GM19023 (cell line): ENCODE results near the gene CASZ1.

Source experiments
- ATAC-seq: cut with Tn5 transposase; IDR thresholded peaks from one replicate; pipeline ENCODE4 v1.9.1; 2021; ENCODE audit warnings: mild to moderate bottlenecking, moderate library complexity; ENCODE audit not compliant: unreplicated experiment

CASZ1 gene

DNA sequence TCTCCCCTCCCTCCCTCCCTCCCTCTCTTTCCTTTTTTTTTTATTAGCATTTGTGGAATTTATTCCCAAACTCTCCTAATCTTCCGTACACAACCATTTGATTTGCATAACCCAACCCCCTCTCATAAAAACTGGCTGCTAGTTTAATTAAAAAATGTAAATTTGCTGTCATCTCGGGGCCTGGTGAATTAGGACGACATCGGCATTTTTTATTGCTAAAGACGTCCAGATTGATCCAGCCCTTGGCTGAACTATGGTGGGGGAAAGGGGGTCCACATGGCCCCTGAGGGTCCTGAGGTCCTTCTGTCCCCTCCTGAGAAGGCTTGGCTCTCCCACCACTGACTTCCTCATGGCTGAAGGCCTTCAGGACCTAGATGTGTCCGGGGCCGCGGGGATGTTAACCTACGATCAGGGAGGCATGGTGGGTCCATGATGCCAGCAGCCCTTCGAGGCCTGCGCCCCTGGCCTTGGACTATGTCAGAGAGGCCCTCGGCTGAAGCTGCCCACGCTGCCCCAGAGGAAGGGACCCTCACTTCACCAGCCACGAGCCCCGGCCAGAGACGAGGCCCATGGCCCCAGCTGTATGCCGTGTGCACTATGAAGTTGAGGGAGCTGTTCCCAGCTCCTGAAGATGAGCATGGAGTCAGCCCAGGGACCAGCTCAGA, 105.2 kb downstream of the CASZ1 start:
- no peak for ATAC-seq

DNA sequence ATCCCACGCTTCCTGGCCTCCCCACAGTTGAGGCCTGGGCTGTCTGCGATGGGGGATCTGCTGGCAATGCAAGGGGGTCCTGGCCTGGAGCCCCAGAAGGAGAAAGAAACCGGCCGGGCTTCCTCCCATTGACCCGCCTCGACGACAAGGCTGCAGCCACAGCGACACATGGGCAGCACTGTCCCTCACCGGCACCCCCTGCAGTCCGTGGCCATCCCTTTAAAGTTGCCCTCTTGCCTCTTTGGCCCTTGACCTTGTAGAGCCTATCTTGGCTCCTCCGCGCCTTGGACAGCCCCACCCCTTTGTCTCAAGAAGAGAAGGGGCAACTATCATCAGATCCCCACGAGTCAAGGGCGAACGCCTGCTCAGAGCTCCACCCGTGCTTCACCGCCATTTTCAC, 106.0 kb downstream of the CASZ1 start:
- ATAC-seq = no peak

DNA sequence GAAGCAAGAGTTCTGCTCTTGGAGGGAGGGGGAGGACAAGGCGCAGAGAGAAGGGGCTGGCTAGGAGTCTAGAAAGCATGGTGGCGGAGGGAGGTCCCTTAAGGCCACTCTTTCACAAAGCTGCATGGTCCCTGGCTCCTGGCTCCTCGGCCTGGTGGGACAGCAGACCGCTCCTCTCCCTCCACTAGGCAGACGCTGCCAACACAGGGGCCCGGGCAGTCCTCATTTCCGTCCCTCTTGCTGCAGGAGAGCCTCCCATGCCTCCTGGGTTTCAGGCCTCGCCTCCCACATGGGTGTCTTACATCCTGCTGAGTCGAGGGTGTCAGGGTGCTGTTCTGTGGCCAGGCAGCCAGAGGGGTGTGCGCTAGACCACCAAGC, 108.0 kb downstream of the CASZ1 start:
- no peak for ATAC-seq

DNA sequence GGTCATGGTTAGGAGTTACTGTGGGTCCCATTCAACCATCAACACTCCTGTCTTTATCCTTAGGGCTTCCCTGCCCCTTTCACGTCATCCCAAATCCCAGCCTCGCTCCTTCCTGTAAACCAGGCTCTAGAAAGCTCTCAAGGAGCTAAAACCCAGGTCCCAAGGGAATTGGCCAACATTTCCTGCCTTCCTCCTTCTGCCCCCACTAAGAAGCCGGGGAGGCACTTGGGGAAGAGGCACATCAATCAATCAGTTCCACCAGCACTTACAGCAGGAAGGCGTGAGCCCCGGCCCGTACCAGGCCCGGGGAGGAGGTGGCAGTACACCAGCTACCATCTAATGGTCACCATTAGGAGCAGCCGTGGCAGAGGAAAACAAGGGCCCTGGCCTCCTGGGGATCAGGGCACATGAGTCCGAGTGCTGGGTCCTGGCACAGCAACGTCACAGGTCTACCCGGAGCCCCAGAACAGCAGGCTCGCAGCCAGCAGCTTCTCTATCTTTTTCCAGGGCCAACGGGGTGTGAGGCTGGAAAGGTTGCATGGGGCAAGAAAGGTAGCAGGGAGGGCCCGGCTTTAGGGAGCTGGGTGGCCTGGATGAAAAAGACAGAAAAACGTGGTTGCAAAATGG, 108.6 kb downstream of the CASZ1 start:
- no peak for ATAC-seq

- ATAC-seq = no peak
Observed at GRCh38 chr1:10687251-10687651, 109.2 kb downstream of the CASZ1 start.

- ATAC-seq = no peak
Observed at GRCh38 chr1:10686404-10687040, 109.9 kb downstream of the CASZ1 start.

- ATAC-seq = no peak
Observed at GRCh38 chr1:10685808-10686403, 110.5 kb downstream of the CASZ1 start.

DNA sequence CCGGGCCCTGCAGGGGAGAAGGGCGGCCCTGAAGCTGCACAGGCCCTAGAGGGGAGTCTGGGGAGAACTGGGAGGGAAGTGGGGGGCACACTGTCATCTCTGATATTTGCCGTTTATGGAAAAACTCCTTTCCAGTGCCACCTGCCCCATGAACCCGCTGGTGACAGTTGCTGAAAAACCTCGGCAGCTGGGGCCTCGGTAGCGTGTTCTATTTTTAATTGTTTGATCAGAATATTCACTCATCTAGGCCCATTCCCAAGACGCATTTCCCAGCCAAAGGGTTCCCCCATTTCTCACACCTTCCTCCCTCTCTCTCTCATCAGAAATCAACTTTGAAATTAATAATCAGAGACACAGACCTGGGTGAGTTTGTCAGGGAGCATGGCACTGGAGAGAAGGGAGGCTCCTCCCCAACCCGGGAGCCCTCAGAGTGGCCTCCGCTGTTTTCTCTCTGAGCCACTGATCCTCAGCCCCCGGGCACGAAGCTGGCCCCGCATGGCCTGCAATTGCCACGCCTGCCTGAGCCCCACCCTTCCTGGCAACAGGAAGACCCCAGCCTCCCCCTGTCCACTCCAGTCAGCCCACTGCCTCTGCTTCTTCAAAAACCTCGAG, 111.1 kb downstream of the CASZ1 start:
- no peak for ATAC-seq

- no peak for ATAC-seq
Observed at GRCh38 chr1:10684221-10684620, 112.2 kb downstream of the CASZ1 start.

- no peak for ATAC-seq
Observed at GRCh38 chr1:10682449-10683309, 113.8 kb downstream of the CASZ1 start.

DNA sequence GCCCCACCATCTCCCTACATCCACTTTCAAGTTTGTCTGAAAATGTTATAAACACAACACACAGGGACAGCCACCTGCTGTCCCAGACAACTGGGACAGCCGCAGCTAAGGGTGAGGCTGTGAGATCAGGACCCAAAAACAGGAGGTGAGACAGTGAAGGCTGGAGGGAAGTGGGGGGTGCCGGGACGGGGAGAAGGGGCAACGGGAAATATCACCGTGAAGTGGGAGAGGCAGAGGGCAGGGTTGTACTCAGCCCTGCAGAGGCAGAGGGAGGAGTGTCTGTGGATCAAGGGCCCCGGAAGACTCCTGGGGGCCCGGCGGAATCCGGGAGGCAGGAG, 114.4 kb downstream of the CASZ1 start:
- ATAC-seq = no peak

DNA sequence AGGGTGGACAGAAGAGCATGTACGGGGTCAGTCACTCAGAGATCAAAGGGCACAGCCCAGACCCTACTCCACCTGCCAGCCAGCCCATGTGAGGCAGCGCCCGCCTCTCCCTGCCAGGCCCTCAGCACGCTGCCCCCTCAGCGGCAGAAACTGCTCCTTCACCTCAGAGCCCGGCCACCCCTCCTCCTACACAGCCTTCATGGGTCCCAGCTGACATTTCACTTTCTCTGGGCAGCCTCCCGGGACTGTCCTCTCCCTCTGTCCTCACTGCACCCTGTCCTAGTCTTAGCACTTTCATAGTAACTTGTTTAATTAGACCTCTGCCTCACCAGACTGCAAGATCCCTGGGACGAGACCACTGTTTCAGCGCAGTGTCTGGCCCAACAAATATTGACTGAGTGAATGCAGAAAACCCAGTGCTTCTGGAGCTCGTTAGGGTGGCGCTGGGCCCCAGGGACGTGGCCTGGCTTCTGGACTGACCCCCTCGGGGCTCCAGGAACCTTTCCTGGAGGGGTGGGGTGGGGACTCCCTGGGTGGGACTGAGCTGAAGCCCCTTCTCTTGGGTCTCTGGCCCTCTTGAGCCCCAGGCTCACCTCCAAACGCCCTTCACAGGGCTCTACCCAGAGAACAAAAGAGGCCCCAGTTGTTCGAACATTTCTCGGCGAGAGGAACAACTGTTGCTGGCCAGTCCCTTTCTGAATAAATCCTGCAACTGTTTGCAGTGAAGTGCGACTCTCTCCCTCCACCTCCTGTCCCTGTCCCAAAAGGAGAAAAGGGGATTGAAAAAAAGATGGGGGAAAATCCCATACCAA, 114.9 kb downstream of the CASZ1 start:
- no peak for ATAC-seq

GRCh38 chr1:10680487-10680886, 116.0 kb downstream of the CASZ1 start:
- no peak for ATAC-seq

DNA sequence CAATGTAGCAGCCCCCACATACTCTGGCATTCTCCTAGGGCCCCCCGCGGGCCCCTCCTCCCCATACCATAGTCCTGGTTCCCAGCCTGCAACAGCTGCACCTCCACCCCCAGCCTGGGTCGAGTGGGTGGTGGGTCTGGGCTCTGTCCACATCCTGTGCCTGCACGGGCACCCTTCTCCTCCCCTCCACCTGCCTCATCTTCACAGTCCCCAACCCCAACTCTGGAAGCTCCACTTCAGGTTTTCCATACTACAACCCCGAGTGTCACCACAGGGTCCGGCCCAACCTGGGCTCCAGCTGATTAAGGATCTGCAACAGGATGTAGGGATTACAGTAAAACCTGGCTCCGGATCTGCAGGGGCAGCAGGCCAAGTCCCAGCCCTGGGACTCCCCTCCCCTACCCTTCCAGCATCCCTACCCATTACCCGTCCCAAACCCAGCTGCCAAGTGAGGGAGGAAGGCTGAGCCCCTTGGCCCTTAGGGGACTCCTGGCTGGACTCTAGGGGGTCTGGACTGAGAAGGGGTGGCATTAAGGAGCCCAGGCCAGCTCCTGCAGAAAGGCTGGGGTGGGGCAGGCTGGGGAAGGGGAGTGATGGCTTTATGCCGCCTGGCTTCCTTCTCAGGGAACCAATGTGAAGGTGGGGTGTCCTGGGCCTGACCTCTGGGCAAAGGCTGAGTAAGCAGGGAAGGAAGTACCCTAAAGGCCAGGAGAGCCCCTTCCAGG, 116.8 kb downstream of the CASZ1 start:
- ATAC-seq = no peak

DNA sequence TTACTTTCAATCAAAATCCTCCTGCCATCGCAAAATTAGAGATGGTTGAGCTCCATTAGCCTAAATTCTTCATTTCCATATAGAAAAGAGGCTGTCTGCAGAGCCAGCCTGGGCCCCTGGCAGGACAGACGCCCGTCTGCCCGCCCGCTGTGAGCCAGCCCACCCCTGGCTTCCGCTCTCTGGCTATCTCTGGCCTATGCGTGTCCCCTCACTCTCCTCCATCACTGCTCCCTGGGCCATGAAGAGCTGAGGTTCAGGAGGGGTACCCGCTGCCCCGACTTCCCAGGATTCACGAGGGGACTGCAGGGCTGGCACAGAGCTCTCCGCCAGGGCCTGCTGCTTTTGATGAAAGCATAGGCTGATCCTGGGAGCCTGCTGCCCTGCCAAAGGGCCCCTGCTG, 117.6 kb downstream of the CASZ1 start:
- ATAC-seq = no peak

DNA sequence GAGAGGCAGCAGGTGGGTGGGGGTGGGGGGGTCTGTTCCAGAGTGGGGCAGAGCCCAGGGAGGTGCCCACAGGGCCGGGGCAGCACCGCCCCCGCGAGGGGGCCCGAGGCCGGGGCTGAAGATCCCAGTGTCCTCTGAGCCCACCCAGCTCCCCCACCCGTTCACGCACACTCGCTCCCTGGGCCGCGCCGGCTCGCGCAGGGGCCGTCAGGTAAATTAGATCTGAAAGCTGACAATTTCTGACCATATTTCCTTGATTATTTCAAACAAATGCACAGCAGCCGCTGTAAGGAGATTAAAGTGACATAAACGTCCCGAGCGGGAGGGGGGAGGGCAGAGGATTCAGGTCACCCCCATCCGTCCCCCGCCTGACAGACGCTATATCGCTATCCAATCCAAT, 118.0 kb downstream of the CASZ1 start:
- ATAC-seq = no peak

DNA sequence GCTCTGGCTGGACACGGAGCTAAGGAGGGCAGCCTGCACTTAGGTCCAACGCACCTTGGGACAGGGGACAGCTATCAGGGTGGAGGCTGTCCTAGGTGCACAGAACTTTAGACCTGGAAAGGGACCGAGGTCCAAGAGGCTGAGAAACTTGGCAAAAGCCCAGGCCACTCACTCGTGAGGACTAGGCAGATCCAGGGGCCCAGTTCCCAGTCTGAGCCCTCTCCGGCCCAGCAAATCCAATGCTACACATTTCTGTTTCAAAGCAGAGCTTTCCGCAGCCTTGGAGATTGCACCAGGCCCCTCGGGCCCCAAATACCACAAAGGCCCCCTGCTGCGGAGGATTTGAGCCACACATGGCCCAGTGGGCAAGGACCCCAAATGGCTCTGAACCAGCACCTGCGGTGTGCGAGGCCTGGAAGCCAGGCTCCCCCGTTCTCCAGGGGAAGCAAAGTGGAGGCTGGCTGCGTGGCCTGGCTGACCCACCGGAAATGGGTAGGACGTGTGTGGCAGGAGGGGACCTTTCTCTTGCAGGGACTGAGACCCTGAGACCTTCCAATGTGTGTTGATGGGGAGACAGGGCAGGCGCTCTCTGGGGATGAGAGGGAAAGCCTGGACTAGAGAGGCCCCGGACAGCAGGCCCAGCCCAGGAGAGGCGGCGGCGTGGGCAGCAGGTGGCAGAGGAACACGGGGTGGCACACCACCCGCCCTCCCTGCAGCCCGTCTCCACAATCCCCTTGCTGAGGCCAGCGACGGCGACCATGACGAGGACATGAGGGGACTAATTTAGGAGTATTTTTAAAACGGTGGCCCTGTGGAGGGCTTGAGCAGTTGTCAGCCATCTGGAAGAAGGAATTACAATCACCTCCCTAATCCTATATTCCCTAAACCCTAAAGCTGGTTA, 118.7 kb downstream of the CASZ1 start:
- no peak for ATAC-seq

GRCh38 chr1:10676963-10677362, 119.5 kb downstream of the CASZ1 start:
- ATAC-seq = no peak
